GM10266 (cell line): ENCODE data around the gene GPRC5B.
A peak's percentile ranks its signal among the peaks of the same experiment; 100 is the strongest.

Experiments
- DNase-seq: peaks from one replicate; pipeline ENCODE4 v3.0.0; 2012; ENCODE audit errors: extremely low spot score
- CTCF ChIP-seq: IDR thresholded peaks from 2 replicates; pipeline ENCODE4 v1.5.1; 2012; ENCODE audit warnings: mild to moderate bottlenecking, low read depth; ENCODE audit not compliant: control insufficient read depth, insufficient read depth; ENCODE audit errors: missing control alignments

The GPRC5B gene

DNA sequence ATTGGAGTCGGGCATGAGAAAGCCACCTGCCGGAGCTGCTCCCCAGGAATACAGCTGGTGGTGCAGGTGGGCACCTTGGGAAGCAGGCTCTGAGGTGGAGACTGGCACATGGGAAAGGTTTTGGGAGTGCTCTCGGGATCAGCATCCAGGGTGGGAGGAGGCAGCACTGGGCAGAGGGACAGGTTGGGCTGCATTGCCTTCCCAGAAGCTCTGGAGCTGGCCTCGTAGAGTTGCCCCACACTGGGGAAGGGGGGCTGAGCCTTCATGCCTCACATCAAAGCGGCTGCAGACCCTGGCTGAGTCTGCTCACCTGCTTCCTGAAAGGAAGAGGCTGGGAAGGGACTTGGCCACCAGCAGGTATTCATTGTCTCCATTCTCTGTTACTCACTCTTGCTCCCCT, 13.5 kb upstream of the GPRC5B start:
- no peak for DNase-seq
- no peak for TF ChIP-seq CTCF

GRCh38 chr16:19896951-19897350, 12.3 kb upstream of the GPRC5B start:
- TF ChIP-seq CTCF = no peak
- no peak for DNase-seq

DNA sequence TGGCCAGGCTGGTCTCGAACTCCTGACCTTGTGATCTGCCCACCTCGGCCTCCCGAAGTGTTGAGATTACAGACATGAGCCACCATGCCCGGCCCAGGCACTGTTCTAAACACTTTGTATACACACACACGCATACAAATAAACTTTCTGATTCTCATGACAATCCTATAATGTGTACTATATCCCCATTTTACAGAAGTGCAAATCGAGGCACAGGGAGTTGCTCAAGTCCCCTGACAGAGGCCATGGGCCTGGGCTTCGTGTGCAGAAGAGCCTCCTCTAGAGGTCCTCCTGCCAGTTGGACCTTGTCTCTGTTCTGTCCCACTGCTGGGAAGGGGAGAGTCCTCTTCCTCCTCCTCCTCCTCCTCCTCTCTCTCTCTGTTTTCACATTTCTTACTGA, 9.9 kb upstream of the GPRC5B start:
- TF ChIP-seq CTCF = no peak
- no peak for DNase-seq

- no peak for DNase-seq
- TF ChIP-seq CTCF = no peak
These were observed 8.3 kb upstream of the GPRC5B start for GRCh38 chr16:19892902-19893301.

DNA sequence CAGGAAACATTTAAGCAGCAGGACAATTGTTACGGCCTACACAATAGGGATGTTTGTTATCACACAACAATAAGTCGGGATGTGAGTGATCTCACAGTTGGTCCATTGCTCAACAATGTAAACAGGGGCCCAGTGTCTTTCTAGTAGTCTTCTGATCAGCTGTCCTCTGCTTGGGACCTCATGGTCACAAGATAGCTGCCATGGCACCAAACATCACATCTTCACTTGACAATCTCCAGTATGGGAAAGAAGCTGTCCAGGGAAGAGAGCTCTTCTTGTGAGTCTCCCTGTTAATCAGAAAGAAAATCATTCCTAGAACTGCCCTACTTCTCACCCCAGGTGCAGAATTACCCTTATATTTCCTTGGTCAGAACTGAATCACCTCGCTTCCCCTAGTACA, 6.3 kb upstream of the GPRC5B start:
- no peak for DNase-seq
- TF ChIP-seq CTCF = no peak

- TF ChIP-seq CTCF = no peak
- DNase-seq = no peak
These were observed 4.2 kb upstream of the GPRC5B start for GRCh38 chr16:19888834-19889233.

DNA sequence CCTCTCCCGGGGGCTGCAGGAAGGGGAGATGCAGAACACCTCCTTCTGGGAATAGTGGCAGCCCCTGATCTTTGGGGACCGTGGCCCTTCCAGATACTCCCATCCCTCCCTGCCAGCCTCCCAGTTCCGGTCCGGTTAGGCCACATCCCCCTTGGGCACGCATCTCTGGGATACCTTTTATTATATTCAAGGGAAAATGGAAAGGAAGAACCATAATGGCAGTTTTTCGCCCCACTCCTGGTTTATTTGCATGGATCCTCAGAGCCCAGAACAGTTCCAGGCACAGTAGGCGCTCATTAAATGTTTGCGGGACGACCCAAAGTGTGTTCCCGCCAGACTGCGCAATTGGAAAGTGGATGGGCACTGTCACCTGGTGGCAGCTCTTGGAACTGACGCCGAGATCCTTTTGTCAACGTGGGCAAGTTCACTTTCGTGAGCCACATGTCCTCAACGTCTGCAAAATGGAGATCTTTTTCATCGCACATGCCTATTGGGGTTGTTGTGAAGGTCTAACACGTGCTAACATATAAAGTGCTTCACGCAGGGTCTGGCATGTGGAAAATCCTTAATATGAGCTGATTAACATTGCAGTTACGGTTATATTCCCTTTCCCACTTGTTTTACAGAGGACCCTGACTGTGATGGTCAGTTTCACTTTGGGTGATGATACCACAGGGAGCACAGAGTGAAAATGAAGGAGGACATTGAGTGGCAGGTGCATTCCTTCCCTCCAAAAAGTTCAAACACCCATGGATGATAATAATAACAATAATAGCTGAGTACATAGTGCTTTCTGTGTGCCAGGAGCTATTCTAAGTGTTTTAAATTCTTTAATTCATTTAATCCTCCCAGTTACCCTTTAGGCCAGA, 1.7 kb upstream of the GPRC5B start:
- TF ChIP-seq CTCF = peak; percentile 98
- peak; percentile 78 for DNase-seq
